IMR-90 (cell line): ENCODE results near the gene ZMIZ1. TPM values are rescaled to one million over a fixed set of nuclear protein-coding genes. Genes with fewer than 3 reads are reported as not detected.
A peak's percentile ranks its signal among the peaks of the same experiment; 100 is the strongest.

Experiments used
- ATAC-seq: fragments of 200-7000 bp; cut with Tn5 transposase; 2 replicates; pipeline ENCODE4 v1.9.1; 2020; ENCODE audit warnings: low read depth, mild to moderate bottlenecking, moderate library complexity
- BruUV-seq: library from RNA; stranded (reverse); fragments of 400-500 nt; replicated peaks from 2 replicates; lab custom pipeline; 2021; lab: Mats Ljungman, UMichigan
- CTCF ChIA-PET: fragments of 300-600 bp; formaldehyde crosslinking; extraction: SDS; loops from one replicate; lab custom pipeline; 2021; ENCODE audit warnings: antibody characterized with exemption; lab: Yijun Ruan, JAX
- POLR2A ChIA-PET: fragments of 300-600 bp; sonication (Branson Sonifier 250); formaldehyde crosslinking; loops from one replicate; lab custom pipeline; 2022; ENCODE audit warnings: antibody characterized with exemption; ENCODE audit not compliant: unreplicated experiment; lab: Charles Lee
- DNase-seq: peaks from one replicate; pipeline ENCODE4 v3.0.0; 2013
- H2AFZ ChIP-seq: replicated peaks from 2 replicates; pipeline ENCODE3; 2013; ENCODE audit warnings: low read length, mild to moderate bottlenecking; ENCODE audit not compliant: poor library complexity
- H2AK5ac ChIP-seq: 2 replicates; pipeline ENCODE4 v1.6.1; 2013; ENCODE audit warnings: low read depth, low read length, inconsistent platforms
- H2AK9ac ChIP-seq: replicated peaks from 2 replicates; pipeline ENCODE3; 2013; ENCODE audit warnings: mild to moderate bottlenecking, low read depth, low read length, moderate library complexity; ENCODE audit not compliant: poor library complexity
- H2BK120ac ChIP-seq: 2 replicates; pipeline ENCODE4 v1.6.1; 2013; ENCODE audit warnings: low read depth, low read length, inconsistent platforms
- H2BK15ac ChIP-seq: 3 replicates; pipeline ENCODE4 v1.6.1; 2013; ENCODE audit warnings: low read depth, low read length, inconsistent platforms
- H2BK20ac ChIP-seq: 2 replicates; pipeline ENCODE4 v1.6.1; 2013; ENCODE audit warnings: low read depth, mild to moderate bottlenecking, inconsistent platforms, low read length, moderate library complexity
- H2BK5ac ChIP-seq: 2 replicates; pipeline ENCODE4 v1.6.1; 2013; ENCODE audit warnings: mild to moderate bottlenecking, low read depth, low read length, inconsistent platforms; ENCODE audit not compliant: poor library complexity, severe bottlenecking
- H3K14ac ChIP-seq: replicated peaks from 2 replicates; pipeline ENCODE4 v1.6.1; 2013; ENCODE audit warnings: low read depth, low read length, inconsistent platforms
- H3K18ac ChIP-seq: 2 replicates; pipeline ENCODE4 v1.6.1; 2013; ENCODE audit warnings: low read depth, low read length, control low read depth
- H3K23ac ChIP-seq: 2 replicates; pipeline ENCODE4 v1.6.1; 2013; ENCODE audit warnings: low read depth, low read length, inconsistent platforms
- H3K27ac ChIP-seq: 2 replicates; pipeline ENCODE4 v1.5.1; 2013; ENCODE audit warnings: mild to moderate bottlenecking, control low read depth, low read length; ENCODE audit not compliant: insufficient read depth
- H3K27me3 ChIP-seq: 2 replicates; pipeline ENCODE4 v1.6.1; 2013; ENCODE audit warnings: low read length; ENCODE audit not compliant: control insufficient read depth, insufficient read depth
- H3K36me3 ChIP-seq: 2 replicates; pipeline ENCODE4 v1.6.1; 2013; ENCODE audit warnings: low read length, mixed read lengths; ENCODE audit not compliant: control insufficient read depth, insufficient read depth
- H3K4ac ChIP-seq: 2 replicates; pipeline ENCODE4 v1.6.1; 2013; ENCODE audit warnings: low read depth, low read length, inconsistent platforms
- H3K4me1 ChIP-seq: 2 replicates; pipeline ENCODE4 v1.6.1; 2013; ENCODE audit warnings: low read length, mixed read lengths; ENCODE audit not compliant: control insufficient read depth, insufficient read depth
- H3K4me2 ChIP-seq: 2 replicates; pipeline ENCODE4 v1.6.1; 2013; ENCODE audit warnings: low read depth, mild to moderate bottlenecking, control low read depth, low read length, moderate library complexity
- H3K4me3 ChIP-seq: 2 replicates; pipeline ENCODE4 v1.5.1; 2013; ENCODE audit warnings: low read depth, mild to moderate bottlenecking, control low read depth, low read length, moderate library complexity; ENCODE audit not compliant: insufficient read depth
- H3K56ac ChIP-seq: 2 replicates; pipeline ENCODE4 v1.6.1; 2013; ENCODE audit warnings: low read length, inconsistent platforms; ENCODE audit not compliant: insufficient read depth; ENCODE audit errors: extremely low read depth
- H3K79me1 ChIP-seq, 2 experiments: 2 replicates each; pipeline ENCODE4 v1.6.1; 2013; ENCODE audit warnings: low read length in 2 of 2, inconsistent platforms in 1 of 2, low read depth in 1 of 2
- H3K9ac ChIP-seq: 2 replicates; pipeline ENCODE4 v1.6.1; 2013; ENCODE audit warnings: low read depth, low read length, control low read depth
- H3K9me1 ChIP-seq: 2 replicates; pipeline ENCODE4 v1.6.1; 2013; ENCODE audit warnings: low read length, inconsistent platforms; ENCODE audit not compliant: insufficient read depth
- H3K9me3 ChIP-seq: 2 replicates; pipeline ENCODE4 v1.6.1; 2013; ENCODE audit warnings: low read length; ENCODE audit not compliant: control insufficient read depth, insufficient read depth
- H4K20me1 ChIP-seq: 2 replicates; pipeline ENCODE4 v1.6.1; 2013; ENCODE audit warnings: low read length, inconsistent platforms; ENCODE audit not compliant: insufficient read depth
- H4K5ac ChIP-seq: 2 replicates; pipeline ENCODE4 v1.6.1; 2013; ENCODE audit warnings: mild to moderate bottlenecking, low read depth, low read length, control low read depth
- H4K8ac ChIP-seq, 2 experiments: 2 replicates each; pipeline ENCODE4 v1.6.1; 2013; ENCODE audit warnings: low read depth in 2 of 2, low read length in 2 of 2, control low read depth in 1 of 2, inconsistent platforms in 1 of 2
- H4K91ac ChIP-seq: 2 replicates; pipeline ENCODE4 v1.6.1; 2013; ENCODE audit warnings: low read depth, low read length, inconsistent platforms; ENCODE audit not compliant: insufficient read depth
- BHLHE40 ChIP-seq: fragments of 150-350 bp; IDR thresholded peaks from 2 replicates; pipeline ENCODE4 v1.6.1; 2016; ENCODE audit warnings: mild to moderate bottlenecking, low read depth, low read length
- CEBPB ChIP-seq: IDR thresholded peaks from 2 replicates; pipeline ENCODE4 v1.6.1; 2012; ENCODE audit warnings: low read depth, low read length, improper control_type of control experiment
- CHD1 ChIP-seq: IDR thresholded peaks from 2 replicates; pipeline ENCODE4 v1.6.1; 2012; ENCODE audit warnings: low read depth, low read length, improper control_type of control experiment
- ELK1 ChIP-seq: fragments of 150-350 bp; IDR thresholded peaks from 2 replicates; pipeline ENCODE4 v1.6.1; 2016; ENCODE audit warnings: low read depth, mild to moderate bottlenecking, low read length, moderate library complexity, borderline replicate concordance
- FOS ChIP-seq: fragments of 150-350 bp; IDR thresholded peaks from 2 replicates; pipeline ENCODE4 v1.6.1; 2016; ENCODE audit warnings: low read depth, low read length
- MAFK ChIP-seq: IDR thresholded peaks from 2 replicates; pipeline ENCODE4 v1.6.1; 2012; ENCODE audit warnings: low read depth, low read length, improper control_type of control experiment
- MAZ ChIP-seq: IDR thresholded peaks from 2 replicates; pipeline ENCODE4 v1.6.1; 2012; ENCODE audit warnings: low read depth, mild to moderate bottlenecking, low read length, improper control_type of control experiment, moderate library complexity, borderline replicate concordance
- MXI1 ChIP-seq: IDR thresholded peaks from 2 replicates; pipeline ENCODE4 v1.6.1; 2012; ENCODE audit warnings: low read depth, mild to moderate bottlenecking, low read length, moderate library complexity, borderline replicate concordance
- NFE2L2 ChIP-seq: fragments of 150-350 bp; IDR thresholded peaks from 2 replicates; pipeline ENCODE4 v1.6.1; 2016; ENCODE audit warnings: low read depth, mild to moderate bottlenecking, low read length
- POLR2A ChIP-seq: IDR thresholded peaks from 2 replicates; pipeline ENCODE4 v1.6.1; 2012; ENCODE audit warnings: mild to moderate bottlenecking, low read depth, low read length
- RAD21 ChIP-seq: IDR thresholded peaks from 2 replicates; pipeline ENCODE4 v1.6.1; 2012; ENCODE audit warnings: low read length, improper control_type of control experiment
- RCOR1 ChIP-seq: IDR thresholded peaks from 2 replicates; pipeline ENCODE4 v1.6.1; 2012; ENCODE audit warnings: mild to moderate bottlenecking, low read length, improper control_type of control experiment; ENCODE audit not compliant: insufficient replicate concordance
- RFX5 ChIP-seq: IDR thresholded peaks from 2 replicates; pipeline ENCODE4 v1.8.0; 2012; ENCODE audit warnings: low read depth, mild to moderate bottlenecking, low read length, moderate library complexity
- SMC3 ChIP-seq: fragments of 150-350 bp; IDR thresholded peaks from 2 replicates; pipeline ENCODE4 v1.6.1; 2016; ENCODE audit warnings: low read depth, mild to moderate bottlenecking, antibody characterized with exemption, low read length, moderate library complexity
- WGBS, 2 experiments: methylation state at CpG; one replicate each; pipeline versions ENCODE4 v1.1.5 to v1.1.7; 2013; ENCODE audit warnings: missing lambda C conversion rate in 2 of 2; ENCODE audit not compliant: insufficient read length in 1 of 2; ENCODE audit errors: extremely low coverage in 2 of 2; 5-methylcytosine and 5-hydroxymethylcytosine counted together
- dilution Hi-C: fragments of 300-500 bp; cut with HindIII; formaldehyde crosslinking; loops from one replicate; pipeline ENCODE4 v1.14.3; 2018; ENCODE audit warnings: low sequenced_read_pairs; ENCODE audit not compliant: unreplicated experiment
- in situ Hi-C: fragments of 300-500 bp; cut with MboI; formaldehyde crosslinking; loops from 3 replicates; pipeline ENCODE4 v1.14.3; 2019; ENCODE audit warnings: low sequenced_read_pairs, inconsistent platforms, mixed read lengths
- intact Hi-C: fragments of 100-400 bp; cut with micrococcal nuclease; formaldehyde crosslinking; loops from 2 replicates; pipeline ENCODE4 v1.10.0; 2022
- polyA plus RNA-seq, 3 experiments: library from polyadenylated mRNA; depleted of rRNA; stranded (reverse); fragments of >200 nt; gene quantifications; 2 replicates each; pipeline ENCODE4 v1.2.3, GENCODE V29; 2012; ENCODE audit warnings: low replicate concordance in 1 of 3
- total RNA-seq: library from RNA; depleted of rRNA; stranded (reverse); fragments of >200 nt; gene quantifications from 2 replicates; pipeline ENCODE4 v1.2.3, GENCODE V29; 2012
- TF ChIP-seq, protein P1 (sequence below): conservative IDR thresholded peaks from 2 replicates; pipeline ENCODE4 v1.5.1; 2012; ENCODE audit warnings: mild to moderate bottlenecking, low read depth, low read length, improper control_type of control experiment
- TF ChIP-seq, protein P2 (sequence below): fragments of 150-350 bp; IDR thresholded peaks from 2 replicates; pipeline ENCODE4 v1.6.1; 2017; ENCODE audit warnings: mild to moderate bottlenecking, antibody characterized with exemption, low read length, low read depth

ZMIZ1 gene
- total and polyA plus RNA-seq, 2 of the 4 experiments (the other 2 are of a cell fraction), result 6.6 to 48.7 TPM

DNA sequence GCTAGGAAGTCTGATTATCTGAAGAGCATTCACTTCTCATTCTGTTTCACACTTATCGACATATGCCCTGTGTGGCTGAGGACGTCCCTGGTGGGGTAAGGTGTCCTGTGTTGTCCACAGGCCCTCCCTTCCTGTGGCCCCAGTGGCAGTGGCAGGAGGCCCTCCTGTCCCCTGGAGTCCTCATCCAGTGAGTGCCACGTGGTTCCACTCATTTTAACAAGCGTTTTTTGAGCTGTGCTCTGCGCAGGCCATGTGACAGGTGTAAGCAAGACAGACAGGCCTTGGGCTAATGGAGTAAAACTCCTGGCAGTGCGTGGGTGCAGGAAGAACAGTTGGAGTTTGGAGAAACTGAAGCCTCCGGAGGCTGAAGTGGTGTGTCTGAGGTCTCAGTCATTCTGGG lies 239.2 kb downstream of the ZMIZ1 start:
- H3K4me3 ChIP-seq, result no peak overlapping the region
- no peak overlapping the region for H3K9ac ChIP-seq
- H3K36me3 ChIP-seq, result peaks cover 92% of the 10 kb centered on the region
- H3K14ac ChIP-seq, result no peak overlapping the region
- peaks cover 14% of the 10 kb centered on the region for H4K20me1 ChIP-seq
- no peak overlapping the region for H4K5ac ChIP-seq
- TF ChIP-seq POLR2A, result no peak
- TF ChIP-seq RCOR1, result no peak
- TF ChIP-seq RFX5, result no peak
- no peak for TF ChIP-seq CHD1
- no peak for TF ChIP-seq SMC3
- no peak for TF ChIP-seq MXI1
- TF ChIP-seq, protein P1, sequence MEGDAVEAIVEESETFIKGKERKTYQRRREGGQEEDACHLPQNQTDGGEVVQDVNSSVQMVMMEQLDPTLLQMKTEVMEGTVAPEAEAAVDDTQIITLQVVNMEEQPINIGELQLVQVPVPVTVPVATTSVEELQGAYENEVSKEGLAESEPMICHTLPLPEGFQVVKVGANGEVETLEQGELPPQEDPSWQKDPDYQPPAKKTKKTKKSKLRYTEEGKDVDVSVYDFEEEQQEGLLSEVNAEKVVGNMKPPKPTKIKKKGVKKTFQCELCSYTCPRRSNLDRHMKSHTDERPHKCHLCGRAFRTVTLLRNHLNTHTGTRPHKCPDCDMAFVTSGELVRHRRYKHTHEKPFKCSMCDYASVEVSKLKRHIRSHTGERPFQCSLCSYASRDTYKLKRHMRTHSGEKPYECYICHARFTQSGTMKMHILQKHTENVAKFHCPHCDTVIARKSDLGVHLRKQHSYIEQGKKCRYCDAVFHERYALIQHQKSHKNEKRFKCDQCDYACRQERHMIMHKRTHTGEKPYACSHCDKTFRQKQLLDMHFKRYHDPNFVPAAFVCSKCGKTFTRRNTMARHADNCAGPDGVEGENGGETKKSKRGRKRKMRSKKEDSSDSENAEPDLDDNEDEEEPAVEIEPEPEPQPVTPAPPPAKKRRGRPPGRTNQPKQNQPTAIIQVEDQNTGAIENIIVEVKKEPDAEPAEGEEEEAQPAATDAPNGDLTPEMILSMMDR, result no peak
- TF ChIP-seq MAZ, result no peak
- TF ChIP-seq, protein P2, sequence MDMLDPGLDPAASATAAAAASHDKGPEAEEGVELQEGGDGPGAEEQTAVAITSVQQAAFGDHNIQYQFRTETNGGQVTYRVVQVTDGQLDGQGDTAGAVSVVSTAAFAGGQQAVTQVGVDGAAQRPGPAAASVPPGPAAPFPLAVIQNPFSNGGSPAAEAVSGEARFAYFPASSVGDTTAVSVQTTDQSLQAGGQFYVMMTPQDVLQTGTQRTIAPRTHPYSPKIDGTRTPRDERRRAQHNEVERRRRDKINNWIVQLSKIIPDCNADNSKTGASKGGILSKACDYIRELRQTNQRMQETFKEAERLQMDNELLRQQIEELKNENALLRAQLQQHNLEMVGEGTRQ, result no peak
- TF ChIP-seq MAFK, result no peak
- TF ChIP-seq NFE2L2, result no peak
- no peak for TF ChIP-seq RAD21
- TF ChIP-seq FOS, result no peak
- no peak for TF ChIP-seq CEBPB
- TF ChIP-seq BHLHE40, result no peak
- no peak for TF ChIP-seq ELK1
- H2BK15ac ChIP-seq, result no peak overlapping the region
- no peak for ATAC-seq
- no peak overlapping the region for H3K27ac ChIP-seq
- H3K9me1 ChIP-seq, result no peaks in the 10 kb centered on the region
- in situ Hi-C loops, result no loop called here
- BruUV-seq, result no TSS peak
- no peak overlapping the region for H2AK5ac ChIP-seq
- no peak overlapping the region for H2BK20ac ChIP-seq
- peaks cover 31 to 64% of the 10 kb centered on the region in 2 experiments for H3K79me1 ChIP-seq
- no peak overlapping the region for H3K18ac ChIP-seq
- H4K8ac ChIP-seq, result no peak overlapping the region
- intact Hi-C loops, result no loop called here
- H3K4me1 ChIP-seq, result no peaks in the 10 kb centered on the region
- no peak for DNase-seq
- no peaks in the 10 kb centered on the region for H3K9me3 ChIP-seq
- 92% methylated on average over 2 of the region's 7 CpGs; no CpG with 5 or more reads in 1 of the 2 experiments for WGBS, 2 experiments
- ChIA-PET POLR2A (no interaction called here), CTCF (no interaction called here)
- no peak overlapping the region for H3K4ac ChIP-seq
- dilution Hi-C loops, result no loop called here
- H3K56ac ChIP-seq, result no peak overlapping the region
- no peak overlapping the region for H2BK5ac ChIP-seq
- no peak overlapping the region for H3K4me2 ChIP-seq
- peak overlapping the region; percentile 42 for H2AK9ac ChIP-seq
- no peak overlapping the region for H2BK120ac ChIP-seq
- H2AFZ ChIP-seq, result no peak overlapping the region
- no peak overlapping the region for H4K91ac ChIP-seq
- H3K23ac ChIP-seq, result no peak overlapping the region
- H3K27me3 ChIP-seq, result no peaks in the 10 kb centered on the region
